ENCODE results near the gene MLPH.

- TF ChIP-seq GATA3 (IDR thresholded peaks at IDR 0.05; ENCODE audit: low read depth, low read length), result no peak
- TF ChIP-seq GATA2 (IDR thresholded peaks at IDR 0.05; ENCODE audit: low read depth, low read length), result no peak
Observed at GRCh38 chr2:237450108-237450507, 36.9 kb upstream of the MLPH start.
